HG03060 (cell line): Measurements from ENCODE around the gene GRID2IP.

Experiments used
- ATAC-seq: cut with Tn5 transposase; IDR thresholded peaks from one replicate; pipeline ENCODE4 v1.9.1; 2021; ENCODE audit warnings: low read depth, moderate number of reproducible peaks; ENCODE audit not compliant: unreplicated experiment

The GRID2IP gene

GRCh38 chr7:6563936-6564770, 12.9 kb upstream of the GRID2IP start:
- no peak for ATAC-seq

GRCh38 chr7:6562106-6562505, 10.8 kb upstream of the GRID2IP start:
- no peak for ATAC-seq

- no peak for ATAC-seq
These were observed 8.6 kb upstream of the GRID2IP start for GRCh38 chr7:6559896-6560295.

- no peak for ATAC-seq
These were observed 7.6 kb upstream of the GRID2IP start for GRCh38 chr7:6558837-6559236.

- ATAC-seq = no peak
These were observed 4.9 kb upstream of the GRID2IP start for GRCh38 chr7:6556196-6556595.

GRCh38 chr7:6554848-6555247, 3.6 kb upstream of the GRID2IP start:
- ATAC-seq = no peak

DNA sequence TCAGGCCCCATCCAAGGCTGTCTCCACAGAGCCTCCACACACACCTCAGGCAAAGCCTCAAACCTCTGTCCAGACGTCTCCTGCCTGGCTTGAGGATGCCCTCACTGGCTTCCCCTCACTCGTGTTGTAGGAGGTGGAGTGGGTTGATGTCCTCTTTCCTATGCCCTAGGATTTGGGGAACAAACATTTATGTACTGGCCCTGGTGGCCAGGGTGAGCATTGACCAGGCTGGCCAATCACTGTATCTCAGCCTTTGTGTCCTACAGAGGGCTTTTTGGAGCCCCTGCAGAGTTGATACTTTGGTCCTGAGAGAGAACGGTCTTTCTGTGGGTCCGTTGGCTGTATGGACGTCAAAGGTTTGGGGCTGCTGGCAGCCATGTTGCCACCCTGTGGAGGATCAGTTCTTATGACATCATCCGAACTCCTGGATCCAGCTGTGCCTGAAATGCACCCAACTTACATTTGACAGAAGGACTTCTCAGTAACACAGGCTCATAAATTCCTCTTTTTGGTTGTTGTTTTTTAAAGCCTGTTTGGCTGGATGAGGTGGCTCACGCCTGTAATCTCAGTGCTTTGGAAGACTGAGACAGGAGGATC, 2.3 kb upstream of the GRID2IP start:
- no peak for ATAC-seq

GRCh38 chr7:6547400-6547799, 3.9 kb downstream of the GRID2IP start:
- no peak for ATAC-seq

DNA sequence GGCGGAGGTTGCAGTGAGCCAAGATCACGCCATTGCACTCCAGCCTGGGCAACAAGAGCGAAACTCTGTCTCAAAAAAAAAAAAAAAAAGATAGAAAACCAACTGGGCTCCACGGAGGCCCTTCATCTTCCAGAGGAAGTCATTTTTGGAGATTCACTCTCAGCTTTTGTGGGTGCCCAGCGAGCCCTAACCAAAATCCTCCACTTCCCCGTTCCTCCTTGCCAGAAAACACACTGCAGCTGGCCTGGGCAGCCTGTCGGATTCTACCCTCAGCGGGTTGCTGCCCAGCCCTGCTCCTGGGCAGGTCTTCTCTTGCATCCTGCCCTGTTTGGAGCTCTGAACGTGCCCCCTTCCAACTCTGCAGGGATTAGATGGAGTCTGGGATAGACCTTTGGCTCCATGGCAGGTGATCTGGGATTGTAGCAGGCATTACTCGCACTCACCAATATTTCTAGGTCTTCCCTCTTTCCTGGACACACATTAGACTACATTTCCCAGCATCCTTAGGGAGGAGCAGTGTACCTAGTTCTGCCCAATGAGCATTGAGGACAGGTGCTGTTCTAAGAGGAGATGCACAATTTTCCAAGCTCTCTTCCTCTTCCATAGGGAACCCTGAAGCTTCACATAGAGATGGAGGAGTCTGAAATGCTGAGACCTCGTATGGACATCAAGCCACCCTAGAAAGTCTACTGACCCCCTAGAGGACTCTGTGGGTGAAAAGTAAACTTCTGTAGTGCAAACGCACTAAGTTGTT, 4.6 kb downstream of the GRID2IP start:
- no peak for ATAC-seq

DNA sequence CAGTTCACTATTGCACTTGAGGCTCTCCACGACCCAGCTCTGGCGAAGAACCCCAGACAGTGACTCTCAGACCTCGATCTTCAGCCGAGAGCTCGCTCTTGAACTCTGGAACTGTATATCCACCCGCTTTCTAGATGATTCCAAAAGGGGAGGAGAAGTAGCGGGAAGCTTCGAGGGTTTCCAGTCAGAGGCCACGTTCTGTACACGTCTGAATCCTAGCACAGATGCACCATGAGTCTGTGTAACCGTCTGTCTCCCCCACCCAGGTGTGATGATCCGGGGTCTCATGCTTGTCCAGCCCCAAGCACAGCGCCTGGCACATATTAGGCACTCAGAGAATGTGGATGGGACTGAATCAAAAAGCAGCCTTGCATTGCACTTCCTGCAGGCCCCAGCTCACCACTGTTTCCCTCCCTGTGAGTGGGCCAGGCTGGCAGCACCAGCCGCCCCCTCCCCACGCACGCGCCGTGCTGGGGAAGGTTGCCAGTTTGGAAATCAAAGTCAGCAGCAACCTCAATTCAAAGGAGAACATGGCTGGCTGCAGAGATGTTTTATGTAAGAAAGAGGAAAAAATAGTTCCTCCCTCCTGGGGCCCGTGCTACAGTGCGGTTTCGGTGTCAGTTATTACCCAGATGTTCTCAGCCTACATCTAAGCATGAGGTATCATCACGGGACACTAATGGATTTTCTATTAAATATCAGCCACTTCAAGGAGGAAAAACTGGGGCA, 5.7 kb downstream of the GRID2IP start:
- ATAC-seq = no peak

DNA sequence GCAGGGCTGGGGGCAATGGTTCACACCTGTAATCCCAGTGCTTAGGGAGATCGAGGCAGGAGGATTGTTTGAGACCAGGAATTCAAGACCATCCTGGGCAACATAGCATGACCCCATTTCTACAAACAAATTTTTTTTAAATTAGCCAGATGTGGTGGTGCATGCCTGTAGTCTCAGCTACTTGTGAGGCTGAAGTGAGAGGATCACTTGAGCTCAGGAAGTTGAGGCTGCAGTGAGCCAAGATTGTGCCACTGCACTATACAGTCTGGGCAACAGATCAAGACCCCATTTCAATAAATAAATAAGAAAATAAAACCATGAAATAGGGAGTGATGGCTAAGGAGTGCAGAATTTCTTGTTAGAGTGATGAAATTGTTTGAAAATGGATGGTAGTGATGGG, 8.9 kb downstream of the GRID2IP start:
- ATAC-seq = no peak

DNA sequence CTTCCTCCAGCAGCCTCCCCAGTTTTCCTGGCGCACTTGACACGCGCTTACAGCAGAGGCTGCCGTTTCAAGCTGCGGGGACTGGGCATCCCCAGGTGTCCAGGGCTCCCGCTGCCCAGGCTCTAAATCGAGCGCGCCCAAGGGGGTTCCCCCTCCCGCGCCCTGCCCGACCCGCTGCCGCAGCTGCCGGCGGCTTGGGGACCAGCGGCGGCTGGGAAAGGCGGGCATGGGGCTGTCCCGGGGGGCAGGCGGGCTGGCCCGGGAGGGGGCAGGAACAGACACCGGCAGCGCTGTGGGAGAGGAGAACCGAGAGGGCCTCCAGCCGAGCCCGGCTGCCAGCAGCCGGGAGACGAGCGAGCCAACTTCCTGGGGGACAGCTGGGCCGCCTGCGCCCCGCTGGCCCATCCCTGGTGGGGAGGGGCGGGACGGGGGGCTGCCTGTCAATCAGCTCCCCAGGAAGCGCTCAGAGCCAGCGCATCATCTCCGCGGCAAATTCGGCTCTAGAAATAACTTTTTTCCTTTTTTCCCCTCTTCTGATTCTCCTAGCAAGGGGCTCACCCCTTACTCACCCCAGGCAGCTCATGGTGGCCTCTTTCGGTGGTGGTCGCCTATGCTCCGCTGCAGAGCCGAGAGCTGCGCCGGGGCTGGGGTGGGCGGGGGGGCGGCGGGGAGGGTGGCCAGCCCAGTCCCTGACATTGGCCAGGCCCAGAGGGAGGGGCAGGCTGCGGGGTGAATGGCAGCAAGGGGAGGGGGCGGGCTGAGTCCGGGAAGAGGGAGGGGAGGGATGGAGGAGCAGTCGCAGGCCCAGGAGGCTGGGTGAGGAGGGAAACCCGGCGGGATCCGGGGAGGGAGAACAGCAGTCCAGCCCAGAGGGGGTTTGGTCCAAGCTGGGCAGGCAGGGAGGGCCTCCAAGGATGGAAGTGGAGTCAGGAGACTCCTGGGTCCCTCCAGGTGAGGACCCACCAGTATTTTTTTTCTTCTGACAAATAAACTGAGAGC, 14.7 kb downstream of the GRID2IP start:
- ATAC-seq = no peak

GRCh38 chr7:6533893-6534495, 17.3 kb downstream of the GRID2IP start:
- ATAC-seq = no peak

DNA sequence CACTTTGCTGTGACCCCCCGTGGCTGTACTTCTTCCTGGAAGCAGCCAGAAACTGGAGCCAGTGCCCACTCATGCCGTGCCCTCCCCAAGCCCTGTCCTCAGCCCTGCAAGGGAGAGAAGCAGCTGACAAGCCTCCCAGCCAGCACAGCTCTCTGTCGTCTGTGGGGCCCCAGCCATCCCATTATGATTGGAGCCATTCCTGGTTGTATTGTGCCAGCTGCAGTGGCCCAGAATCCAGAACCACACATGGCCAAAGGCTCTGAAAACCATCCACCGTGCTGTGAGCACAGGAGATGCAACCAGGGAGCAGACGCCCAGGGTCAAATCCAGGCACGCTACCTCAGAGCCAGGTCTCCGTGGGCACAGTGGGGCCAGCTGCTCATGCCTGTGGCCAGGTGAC, 18.7 kb downstream of the GRID2IP start:
- ATAC-seq = no peak

DNA sequence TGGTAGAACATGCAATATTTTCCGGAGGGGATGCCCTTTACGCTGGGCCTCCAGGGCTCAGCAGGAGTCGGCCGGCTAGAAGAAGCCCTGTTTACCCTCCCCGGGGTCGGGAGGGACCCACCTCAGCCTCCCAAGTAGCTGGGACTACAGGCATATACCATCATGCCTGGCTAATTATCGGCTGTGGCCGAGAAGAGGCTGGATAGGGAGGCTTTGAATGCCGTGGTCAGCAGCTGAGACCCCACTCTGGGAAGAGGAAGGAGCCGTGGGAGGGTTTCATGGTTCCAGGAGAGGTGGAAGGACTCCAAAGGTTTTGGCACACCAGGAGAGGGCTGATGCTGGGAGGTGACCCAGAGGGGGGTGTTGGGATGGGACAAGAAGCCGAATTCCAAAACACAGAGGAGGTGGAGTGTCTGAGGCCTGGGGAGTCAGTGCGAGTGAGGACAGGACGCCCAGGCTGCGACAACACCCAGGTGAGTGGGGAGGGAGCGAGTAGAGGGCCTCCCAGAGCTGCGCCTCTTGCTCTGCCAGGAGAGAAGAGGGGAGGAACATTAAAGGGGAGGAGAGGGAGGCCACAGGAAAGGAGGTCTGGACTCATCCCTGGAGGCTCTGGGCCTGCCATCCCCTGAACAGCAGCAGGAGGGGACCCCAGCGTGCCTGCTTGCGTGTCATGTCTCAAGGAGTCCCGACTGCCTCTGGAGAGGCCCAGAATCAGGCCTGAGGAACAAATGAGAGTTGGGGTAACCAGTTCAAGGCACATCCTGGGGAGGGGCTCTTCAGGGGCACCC, 19.6 kb downstream of the GRID2IP start:
- no peak for ATAC-seq

DNA sequence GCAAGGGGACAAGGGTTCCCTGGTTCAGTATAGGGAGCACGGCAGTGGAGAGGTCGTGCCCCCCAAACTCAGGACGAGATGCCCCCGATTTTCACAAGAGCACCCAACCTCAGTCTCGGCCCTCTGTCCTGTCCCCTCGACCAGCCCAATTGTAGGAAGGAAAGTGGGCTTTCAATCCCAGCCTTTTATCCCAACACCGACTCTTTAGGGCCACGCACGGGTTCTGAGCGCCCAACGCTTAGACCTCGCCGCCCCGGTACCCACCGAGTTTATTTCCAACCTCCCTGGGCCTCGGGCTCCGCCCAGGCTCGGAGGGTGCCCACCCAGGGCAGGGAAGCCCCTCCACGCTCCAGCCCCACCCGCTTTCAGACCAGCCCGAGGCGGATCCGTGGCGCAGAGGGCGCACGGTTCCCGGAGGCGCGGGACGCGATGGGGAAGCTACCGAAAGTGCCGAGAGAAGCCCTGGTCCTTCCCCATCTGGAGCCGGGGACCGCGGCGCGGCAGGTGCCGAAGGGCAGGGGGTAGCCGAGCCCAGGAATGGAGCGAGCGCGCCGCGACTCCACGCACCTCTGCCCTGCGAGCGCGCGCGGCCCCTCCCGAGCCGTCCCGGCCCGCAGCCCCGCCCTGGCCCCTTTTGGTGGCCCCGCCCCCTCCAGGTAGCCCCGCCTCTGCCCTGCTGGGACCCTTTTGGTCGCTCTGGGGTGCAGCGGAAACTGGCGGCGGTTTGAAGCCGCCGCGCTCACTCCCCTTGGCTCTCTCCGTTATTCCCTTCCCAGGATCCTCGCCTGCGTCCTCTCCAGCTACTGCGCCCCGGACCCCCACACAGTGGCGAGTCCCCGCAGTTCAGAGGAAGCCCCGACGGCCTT, 20.4 kb downstream of the GRID2IP start:
- ATAC-seq = no peak

- no peak for ATAC-seq
These were observed 21.6 kb downstream of the GRID2IP start for GRCh38 chr7:6529643-6530042.
